Sigmoid colon (tissue), 4 donors: ENCODE measurements around the gene C1orf35.

Experiments
- CTCF ChIP-seq, 4 experiments: fragments of 450-650 bp in 3 of 4; fragments of 200-600 bp in 1 of 4; IDR thresholded peaks; one replicate each; pipeline ENCODE4 v1.5.1; 2016 to 2019; ENCODE audit warnings: antibody characterized with exemption in 4 of 4, mild to moderate bottlenecking in 3 of 4, moderate library complexity in 2 of 4
- POLR2A ChIP-seq, 2 donors: fragments of 450-650 bp; IDR thresholded peaks; one replicate each; pipeline ENCODE4 v1.6.1; 2016; ENCODE audit warnings: antibody characterized with exemption in 2 of 2, mild to moderate bottlenecking in 2 of 2, moderate library complexity in 2 of 2
- POLR2AphosphoS5 ChIP-seq, 4 donors: sonication (generic); formaldehyde crosslinking; IDR thresholded peaks; one replicate each; pipeline ENCODE4 v1.6.1; 2017; ENCODE audit warnings: antibody characterized with exemption in 4 of 4

- TF ChIP-seq CTCF (IDR thresholded peaks at IDR 0.05) = no peak
- TF ChIP-seq POLR2A (IDR thresholded peaks at IDR 0.05) = no peak
- TF ChIP-seq POLR2AphosphoS5 (IDR thresholded peaks at IDR 0.05) = no peak
These were observed 2.3 kb upstream of the C1orf35 start for GRCh38 chr1:228105270-228105995.
